Upper lobe of left lung (tissue), 4 donors: ENCODE results near the gene DROSHA.

ENCODE experiments used
- CTCF ChIP-seq, 6 experiments: fragments of 450-650 bp in 4 of 6; fragments of 200-600 bp in 2 of 6; sonication (generic) in 2 of 6; IDR thresholded peaks; one replicate each; pipeline ENCODE4 v1.5.1; 2016 to 2019; ENCODE audit warnings: antibody characterized with exemption in 6 of 6
- POLR2A ChIP-seq, 4 donors: fragments of 450-650 bp; IDR thresholded peaks; one replicate each; pipeline ENCODE4 v1.5.1; 2016 to 2017; ENCODE audit warnings: antibody characterized with exemption in 4 of 4, mild to moderate bottlenecking in 2 of 4
- POLR2AphosphoS5 ChIP-seq, 2 donors: sonication (generic); formaldehyde crosslinking; IDR thresholded peaks; one replicate each; pipeline ENCODE4 v1.5.1; 2017; ENCODE audit warnings: antibody characterized with exemption in 2 of 2

- TF ChIP-seq CTCF (IDR thresholded peaks at IDR 0.05) (no peak), POLR2A (IDR thresholded peaks at IDR 0.05) (no peak), POLR2AphosphoS5 (IDR thresholded peaks at IDR 0.05) (no peak)
Measured at GRCh38 chr5:31551878-31552277, 20.0 kb upstream of the DROSHA start.
